ENCODE measurements around the gene NCBP2L. TPM values are rescaled to one million over a fixed set of nuclear protein-coding genes. Genes with fewer than 3 reads are reported as not detected.
"Not testable (repeated sequence)": the region's sequence is repeated elsewhere in the genome, so short reads cannot be mapped to it uniquely, and the experiment has no call there.

NCBP2L gene
- polyA plus RNA-seq, 1 donor (not counting 4 experiments of a cell fraction or from before 2014, with no cell fraction given): not detected

DNA sequence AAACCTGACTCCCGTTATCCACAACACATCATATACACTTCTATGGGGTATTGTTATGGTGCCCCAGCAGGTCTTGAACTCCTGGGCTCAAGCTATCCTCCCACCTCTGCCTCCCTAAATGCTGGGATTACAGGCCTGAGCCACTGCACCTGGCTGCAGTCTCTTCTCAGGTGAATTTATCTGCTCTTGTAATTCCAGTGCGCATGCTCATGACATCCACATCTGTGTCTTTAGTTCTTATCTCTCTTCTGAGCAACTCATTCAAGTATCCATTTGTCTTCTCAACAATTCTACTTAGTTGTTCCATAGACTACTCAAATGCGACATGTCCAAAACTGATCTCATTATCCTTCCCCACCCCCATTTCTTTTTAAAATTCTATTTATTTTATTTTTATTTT lies 27.6 kb downstream of the NCBP2L start:
- H2AFZ ChIP-seq (ENCODE audit: control insufficient read depth, low read length): no peak overlapping the region
- H3K36me3 ChIP-seq (ENCODE audit: control insufficient read depth in 2 of 2, extremely low read depth in 1 of 2, insufficient read depth in 2 of 2, low read length in 2 of 2): no peaks in the 10 kb centered on the region
- H3K27ac ChIP-seq (ENCODE audit: control insufficient read depth, insufficient read depth, low read length): no peak overlapping the region
- H3K4me2 ChIP-seq (ENCODE audit: control insufficient read depth, extremely low read depth, insufficient read depth, low read depth, low read length): no peak overlapping the region
- no peak for DNase-seq (ENCODE audit: low read depth, low spot score)
- H3K9ac ChIP-seq (ENCODE audit: control insufficient read depth, extremely low read depth, insufficient read depth, low read length): no peak overlapping the region
- no peaks in the 10 kb centered on the region for H4K20me1 ChIP-seq (ENCODE audit: control insufficient read depth, extremely low read depth, insufficient read depth, low read length)
- H3K79me2 ChIP-seq (ENCODE audit: control insufficient read depth, insufficient read depth, low read length): no peaks in the 10 kb centered on the region
- no peaks in the 10 kb centered on the region for H3K4me1 ChIP-seq (ENCODE audit: control insufficient read depth, extremely low read depth, insufficient read depth, low read length)
- no peak overlapping the region for H3K4me3 ChIP-seq (ENCODE audit: control insufficient read depth in 2 of 3, extremely low read depth in 1 of 3, insufficient read depth in 2 of 3, low read depth in 1 of 3, low read length in 3 of 3)
- H3K9me1 ChIP-seq (ENCODE audit: control insufficient read depth, extremely low read depth, insufficient read depth, low read length): no peaks in the 10 kb centered on the region
- H3K27me3 ChIP-seq (ENCODE audit: control insufficient read depth, extremely low read depth, insufficient read depth, low read length): no peaks in the 10 kb centered on the region
- TF ChIP-seq, protein P1, sequence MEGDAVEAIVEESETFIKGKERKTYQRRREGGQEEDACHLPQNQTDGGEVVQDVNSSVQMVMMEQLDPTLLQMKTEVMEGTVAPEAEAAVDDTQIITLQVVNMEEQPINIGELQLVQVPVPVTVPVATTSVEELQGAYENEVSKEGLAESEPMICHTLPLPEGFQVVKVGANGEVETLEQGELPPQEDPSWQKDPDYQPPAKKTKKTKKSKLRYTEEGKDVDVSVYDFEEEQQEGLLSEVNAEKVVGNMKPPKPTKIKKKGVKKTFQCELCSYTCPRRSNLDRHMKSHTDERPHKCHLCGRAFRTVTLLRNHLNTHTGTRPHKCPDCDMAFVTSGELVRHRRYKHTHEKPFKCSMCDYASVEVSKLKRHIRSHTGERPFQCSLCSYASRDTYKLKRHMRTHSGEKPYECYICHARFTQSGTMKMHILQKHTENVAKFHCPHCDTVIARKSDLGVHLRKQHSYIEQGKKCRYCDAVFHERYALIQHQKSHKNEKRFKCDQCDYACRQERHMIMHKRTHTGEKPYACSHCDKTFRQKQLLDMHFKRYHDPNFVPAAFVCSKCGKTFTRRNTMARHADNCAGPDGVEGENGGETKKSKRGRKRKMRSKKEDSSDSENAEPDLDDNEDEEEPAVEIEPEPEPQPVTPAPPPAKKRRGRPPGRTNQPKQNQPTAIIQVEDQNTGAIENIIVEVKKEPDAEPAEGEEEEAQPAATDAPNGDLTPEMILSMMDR (optimal IDR thresholded peaks at IDR 0.05 in 1 of 3, IDR thresholded peaks at IDR 0.05 in 1 of 3, conservative IDR thresholded peaks at IDR 0.05 in 1 of 3; ENCODE audit: extremely low read depth in 1 of 3, insufficient read depth in 2 of 3, low read length in 3 of 3): no peak
- no peak for TF ChIP-seq EZH2 (IDR thresholded peaks at IDR 0.05; ENCODE audit: low read length)
- dilution Hi-C loops (cut with MboI; ENCODE audit: extremely low pct_ligation_motif_present, low sequenced_read_pairs): no loop called here
- FAIRE-seq: no peak
- H3K9me3 ChIP-seq (ENCODE audit: control insufficient read depth, low read depth, low read length): no peaks in the 10 kb centered on the region

- H3K4me3 ChIP-seq (ENCODE audit: control insufficient read depth in 2 of 3, extremely low read depth in 1 of 3, insufficient read depth in 2 of 3, low read depth in 1 of 3, low read length in 3 of 3); H3K27me3 ChIP-seq (ENCODE audit: control insufficient read depth, extremely low read depth, insufficient read depth, low read length); DNase-seq (ENCODE audit: low read depth, low spot score); H3K4me1 ChIP-seq (ENCODE audit: control insufficient read depth, extremely low read depth, insufficient read depth, low read length); H3K79me2 ChIP-seq (ENCODE audit: control insufficient read depth, insufficient read depth, low read length); H4K20me1 ChIP-seq (ENCODE audit: control insufficient read depth, extremely low read depth, insufficient read depth, low read length); H3K4me2 ChIP-seq (ENCODE audit: control insufficient read depth, extremely low read depth, insufficient read depth, low read depth, low read length); H2AFZ ChIP-seq (ENCODE audit: control insufficient read depth, low read length); FAIRE-seq; dilution Hi-C loops (cut with MboI; ENCODE audit: extremely low pct_ligation_motif_present, low sequenced_read_pairs); H3K9ac ChIP-seq (ENCODE audit: control insufficient read depth, extremely low read depth, insufficient read depth, low read length); H3K9me3 ChIP-seq (ENCODE audit: control insufficient read depth, low read depth, low read length); H3K9me1 ChIP-seq (ENCODE audit: control insufficient read depth, extremely low read depth, insufficient read depth, low read length); H3K36me3 ChIP-seq (ENCODE audit: control insufficient read depth in 2 of 2, extremely low read depth in 1 of 2, insufficient read depth in 2 of 2, low read length in 2 of 2); H3K27ac ChIP-seq (ENCODE audit: control insufficient read depth, insufficient read depth, low read length): not testable (repeated sequence)
Observed at GRCh38 chrX:107810053-107810452, 32.5 kb downstream of the NCBP2L start.

GRCh38 chrX:107818900-107819521 lies 41.5 kb downstream of the NCBP2L start:
- FAIRE-seq (no peak), DNase-seq (ENCODE audit: low read depth, low spot score) (no peak)
- no peaks in the 10 kb centered on the region for H3K36me3 ChIP-seq (ENCODE audit: control insufficient read depth in 2 of 2, extremely low read depth in 1 of 2, insufficient read depth in 2 of 2, low read length in 2 of 2)
- peaks cover 6% of the 10 kb centered on the region for H3K9me3 ChIP-seq (ENCODE audit: control insufficient read depth, low read depth, low read length)
- dilution Hi-C loops (cut with MboI; ENCODE audit: extremely low pct_ligation_motif_present, low sequenced_read_pairs): no loop called here
- no peaks in the 10 kb centered on the region for H4K20me1 ChIP-seq (ENCODE audit: control insufficient read depth, extremely low read depth, insufficient read depth, low read length)
- H3K4me3 ChIP-seq (ENCODE audit: control insufficient read depth in 2 of 3, extremely low read depth in 1 of 3, insufficient read depth in 2 of 3, low read depth in 1 of 3, low read length in 3 of 3): no peak overlapping the region
- H3K27ac ChIP-seq (ENCODE audit: control insufficient read depth, insufficient read depth, low read length): no peak overlapping the region
- no peaks in the 10 kb centered on the region for H3K79me2 ChIP-seq (ENCODE audit: control insufficient read depth, insufficient read depth, low read length)
- H2AFZ ChIP-seq (ENCODE audit: control insufficient read depth, low read length): no peak overlapping the region
- TF ChIP-seq, protein P1 (optimal IDR thresholded peaks at IDR 0.05 in 1 of 3, IDR thresholded peaks at IDR 0.05 in 1 of 3, conservative IDR thresholded peaks at IDR 0.05 in 1 of 3; ENCODE audit: extremely low read depth in 1 of 3, insufficient read depth in 2 of 3, low read length in 3 of 3): no peak
- no peak for TF ChIP-seq EZH2 (IDR thresholded peaks at IDR 0.05; ENCODE audit: low read length)
- no peak overlapping the region for H3K9ac ChIP-seq (ENCODE audit: control insufficient read depth, extremely low read depth, insufficient read depth, low read length)
- H3K27me3 ChIP-seq (ENCODE audit: control insufficient read depth, extremely low read depth, insufficient read depth, low read length): no peaks in the 10 kb centered on the region
- no peaks in the 10 kb centered on the region for H3K9me1 ChIP-seq (ENCODE audit: control insufficient read depth, extremely low read depth, insufficient read depth, low read length)
- no peak overlapping the region for H3K4me2 ChIP-seq (ENCODE audit: control insufficient read depth, extremely low read depth, insufficient read depth, low read depth, low read length)
- H3K4me1 ChIP-seq (ENCODE audit: control insufficient read depth, extremely low read depth, insufficient read depth, low read length): no peaks in the 10 kb centered on the region

Data from keratinocyte (primary cell).